Natural killer cell (primary cell): Measurements from ENCODE around the gene ARHGAP30. TPM values are rescaled to one million over a fixed set of nuclear protein-coding genes. Genes with fewer than 3 reads are reported as not detected.
A peak's percentile ranks its signal among the peaks of the same experiment; 100 is the strongest.
"Not testable (repeated sequence)": the region's sequence is repeated elsewhere in the genome, so short reads cannot be mapped to it uniquely, and the experiment has no call there.

Source experiments
- ATAC-seq, 3 donors: fragments of 150-1000 bp in 2 of 3; fragments of 200-7000 bp in 1 of 3; cut with Tn5 transposase; 1 replicate in 1 of 3; 2 replicates in 2 of 3; pipeline ENCODE4 v1.10.0; 2021; ENCODE audit warnings: mild to moderate bottlenecking in 2 of 3, moderate library complexity in 2 of 3
- DNase-seq, 2 donors: peaks; one replicate each; pipeline versions ENCODE4 v3.0.0 to v3.0.0-alpha.2; 2013 to 2021; ENCODE audit warnings: mixed read lengths in 1 of 2
- H3K27ac ChIP-seq: one replicate; pipeline ENCODE4 v1.5.1; 2013; ENCODE audit warnings: mild to moderate bottlenecking, low read length
- H3K27me3 ChIP-seq: one replicate; pipeline ENCODE4 v1.6.1; 2013; ENCODE audit warnings: low read length; ENCODE audit not compliant: control insufficient read depth, insufficient read depth
- H3K36me3 ChIP-seq: one replicate; pipeline ENCODE4 v1.6.1; 2013; ENCODE audit warnings: low read length; ENCODE audit not compliant: control insufficient read depth, insufficient read depth
- H3K4me1 ChIP-seq: one replicate; pipeline ENCODE4 v1.6.1; 2013; ENCODE audit warnings: low read length; ENCODE audit not compliant: control insufficient read depth, insufficient read depth
- H3K4me3 ChIP-seq: one replicate; pipeline ENCODE4 v1.5.1; 2013; ENCODE audit warnings: low read length
- H3K9me3 ChIP-seq: one replicate; pipeline ENCODE4 v1.6.1; 2013; ENCODE audit warnings: low read length; ENCODE audit not compliant: control insufficient read depth, insufficient read depth
- H3K27ac Mint-ChIP-seq, 2 donors: one replicate each; pipeline ENCODE4 v1.8.0; 2022; ENCODE audit warnings: mild to moderate bottlenecking in 2 of 2, mixed read lengths in 2 of 2, moderate library complexity in 1 of 2
- H3K27me3 Mint-ChIP-seq, 2 donors: one replicate each; pipeline ENCODE4 v1.8.0; 2022; ENCODE audit warnings: low read depth in 2 of 2, mixed read lengths in 2 of 2
- H3K36me3 Mint-ChIP-seq: one replicate; pipeline ENCODE4 v1.8.0; 2022; ENCODE audit warnings: mixed read lengths
- H3K4me1 Mint-ChIP-seq, 2 donors: one replicate each; pipeline ENCODE4 v1.8.0; 2022; ENCODE audit warnings: mixed read lengths in 2 of 2
- H3K4me3 Mint-ChIP-seq: one replicate; pipeline ENCODE4 v1.8.0; 2022; ENCODE audit warnings: mild to moderate bottlenecking, moderate library complexity, mixed read lengths
- H3K9me3 Mint-ChIP-seq, 2 donors: one replicate each; pipeline ENCODE4 v1.8.0; 2022; ENCODE audit warnings: mixed read lengths in 2 of 2
- WGBS: methylation state at CpG from one replicate; pipeline ENCODE4 v1.1.7; 2013; ENCODE audit warnings: missing lambda C conversion rate; ENCODE audit not compliant: insufficient coverage; 5-methylcytosine and 5-hydroxymethylcytosine counted together
- intact Hi-C: fragments of 100-400 bp; cut with micrococcal nuclease; formaldehyde crosslinking; loops from one replicate; pipeline ENCODE4 v1.14.2; 2022
- total RNA-seq, 4 donors: library from RNA; stranded (reverse); fragments of 120-200 nt in 1 of 4; gene quantifications; one replicate each; pipeline versions ENCODE4 v1.2.3 to v1.2.4, GENCODE V29; 2013 to 2022
- TF ChIP-seq, protein P1 (sequence below): fragments of 200-600 bp; IDR thresholded peaks from one replicate; pipeline ENCODE4 v1.8.0; 2022; ENCODE audit warnings: antibody characterized with exemption

ARHGAP30 gene
- total RNA-seq, 3 donors from 2014 or later (not counting 1 experiment from before 2014, with no cell fraction given) = 246 to 310 (median 272) TPM

DNA sequence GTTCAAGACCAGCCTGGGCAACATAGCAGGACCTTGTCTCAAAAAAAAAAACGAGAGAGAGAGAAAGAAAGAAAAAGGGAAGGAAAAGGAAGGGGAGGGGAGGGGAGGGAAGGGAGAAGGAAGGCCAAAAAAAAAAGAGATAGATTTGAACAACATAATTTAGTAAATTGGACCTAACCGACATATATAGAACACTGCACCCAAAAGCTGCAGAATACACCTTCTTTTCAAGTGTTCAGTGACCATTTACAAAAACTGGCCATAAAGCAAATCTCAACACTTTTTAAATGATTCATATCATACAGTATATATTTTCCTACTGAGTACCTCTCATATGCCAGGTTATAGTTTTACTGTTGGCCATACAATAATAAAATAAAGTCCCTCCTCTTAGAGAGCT lies 37.8 kb downstream of the ARHGAP30 start:
- Histone ChIP-seq H3K27ac (no peak overlapping the region), H3K36me3 (no peaks in the 10 kb centered on the region), H3K27me3 (no peaks in the 10 kb centered on the region), H3K4me3 (no peak overlapping the region), H3K9me3 (no peaks in the 10 kb centered on the region), H3K4me1 (peaks cover 4% of the 10 kb centered on the region)
- TF ChIP-seq, protein P1, sequence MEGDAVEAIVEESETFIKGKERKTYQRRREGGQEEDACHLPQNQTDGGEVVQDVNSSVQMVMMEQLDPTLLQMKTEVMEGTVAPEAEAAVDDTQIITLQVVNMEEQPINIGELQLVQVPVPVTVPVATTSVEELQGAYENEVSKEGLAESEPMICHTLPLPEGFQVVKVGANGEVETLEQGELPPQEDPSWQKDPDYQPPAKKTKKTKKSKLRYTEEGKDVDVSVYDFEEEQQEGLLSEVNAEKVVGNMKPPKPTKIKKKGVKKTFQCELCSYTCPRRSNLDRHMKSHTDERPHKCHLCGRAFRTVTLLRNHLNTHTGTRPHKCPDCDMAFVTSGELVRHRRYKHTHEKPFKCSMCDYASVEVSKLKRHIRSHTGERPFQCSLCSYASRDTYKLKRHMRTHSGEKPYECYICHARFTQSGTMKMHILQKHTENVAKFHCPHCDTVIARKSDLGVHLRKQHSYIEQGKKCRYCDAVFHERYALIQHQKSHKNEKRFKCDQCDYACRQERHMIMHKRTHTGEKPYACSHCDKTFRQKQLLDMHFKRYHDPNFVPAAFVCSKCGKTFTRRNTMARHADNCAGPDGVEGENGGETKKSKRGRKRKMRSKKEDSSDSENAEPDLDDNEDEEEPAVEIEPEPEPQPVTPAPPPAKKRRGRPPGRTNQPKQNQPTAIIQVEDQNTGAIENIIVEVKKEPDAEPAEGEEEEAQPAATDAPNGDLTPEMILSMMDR = no peak
- H3K27ac Mint-ChIP-seq = no peak overlapping the region
- no peaks in the 10 kb centered on the region for H3K9me3 Mint-ChIP-seq
- 57% methylated on average over 2 of the region's 2 CpGs for WGBS
- H3K4me3 Mint-ChIP-seq = no peak overlapping the region
- ATAC-seq (no peak), DNase-seq (no peak)
- intact Hi-C loops = no loop called here
- no peaks in the 10 kb centered on the region for H3K36me3 Mint-ChIP-seq
- peaks cover 0 to 12% of the 10 kb centered on the region in 2 donors for H3K4me1 Mint-ChIP-seq
- no peaks in the 10 kb centered on the region for H3K27me3 Mint-ChIP-seq

DNA sequence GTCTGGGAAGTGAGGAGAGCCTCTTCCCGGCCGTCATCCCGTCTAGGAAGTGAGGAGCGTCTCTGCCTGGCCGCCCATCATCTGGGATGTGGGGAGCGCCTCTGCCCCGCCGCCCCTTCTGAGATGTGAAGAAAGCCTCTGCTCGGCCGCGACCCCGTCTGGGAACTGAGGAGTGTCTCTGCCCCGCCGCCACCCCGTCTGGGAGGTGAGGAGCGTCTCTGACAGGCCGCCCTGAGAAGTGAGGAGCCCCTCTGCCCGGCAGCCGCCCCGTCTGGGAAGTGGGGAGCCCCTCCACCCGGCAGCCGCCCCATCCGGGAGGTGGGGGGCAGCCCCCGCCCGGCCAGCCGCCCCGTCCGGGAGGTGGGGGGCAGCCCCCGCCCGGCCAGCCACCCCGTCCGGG lies 40.2 kb downstream of the ARHGAP30 start:
- H3K4me3 Mint-ChIP-seq, H3K36me3 Mint-ChIP-seq, H3K27ac Mint-ChIP-seq, H3K4me1 Mint-ChIP-seq, intact Hi-C loops, H3K27ac ChIP-seq, DNase-seq, H3K4me3 ChIP-seq, ATAC-seq, H3K27me3 Mint-ChIP-seq, H3K4me1 ChIP-seq, H3K9me3 ChIP-seq, H3K9me3 Mint-ChIP-seq, H3K36me3 ChIP-seq, H3K27me3 ChIP-seq: not testable (repeated sequence)
- WGBS = 96% methylated on average over 32 of the region's 32 CpGs

DNA sequence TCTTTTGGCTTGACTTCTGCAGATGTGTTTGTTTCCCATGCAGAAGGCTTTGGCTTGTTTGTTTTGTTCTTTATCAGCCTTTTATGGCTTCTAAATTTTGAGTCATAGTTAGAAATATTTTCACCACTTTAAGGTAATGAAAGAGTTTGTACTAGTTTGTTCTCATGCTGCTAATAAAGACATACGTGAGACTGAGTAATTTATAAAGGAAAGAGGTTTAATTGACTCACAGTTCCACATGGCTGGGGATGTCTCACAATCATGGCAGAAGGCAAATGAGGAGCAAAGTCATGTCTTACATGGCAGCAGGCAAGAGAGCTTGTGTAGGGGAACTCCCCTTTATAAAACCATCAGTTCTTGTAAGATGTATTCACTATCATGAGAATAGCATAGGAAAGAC lies 42.7 kb downstream of the ARHGAP30 start:
- H3K4me3 ChIP-seq, H3K4me1 Mint-ChIP-seq, H3K9me3 ChIP-seq, ATAC-seq, H3K27me3 Mint-ChIP-seq, H3K9me3 Mint-ChIP-seq, H3K4me3 Mint-ChIP-seq, H3K27me3 ChIP-seq, H3K36me3 ChIP-seq, H3K4me1 ChIP-seq, H3K27ac ChIP-seq, H3K27ac Mint-ChIP-seq, intact Hi-C loops, H3K36me3 Mint-ChIP-seq, DNase-seq: not testable (repeated sequence)
- WGBS = 75% methylated on average over 1 of the region's 1 CpG

DNA sequence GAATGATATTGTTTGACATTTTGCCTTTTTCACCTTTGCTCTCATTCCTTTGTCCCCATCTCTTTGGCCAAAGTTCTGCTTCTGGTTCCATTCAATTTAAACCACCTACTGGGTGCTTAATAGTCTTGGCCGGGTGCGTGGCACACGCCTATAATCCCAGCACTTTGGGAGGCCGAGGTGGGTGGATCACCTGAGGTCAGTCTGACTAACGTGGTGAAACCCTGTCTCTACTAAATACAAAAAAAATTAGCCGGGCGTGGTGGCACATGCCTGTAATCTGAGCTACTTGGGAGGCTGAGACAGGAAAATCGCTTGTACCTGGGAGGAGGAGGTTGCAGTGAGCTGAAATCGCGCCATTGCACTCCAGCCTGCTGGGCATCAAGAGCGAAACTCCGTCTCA lies 47.3 kb downstream of the ARHGAP30 start:
- H3K27ac ChIP-seq, H3K36me3 Mint-ChIP-seq, H3K27me3 ChIP-seq, H3K27me3 Mint-ChIP-seq, H3K36me3 ChIP-seq, ATAC-seq, H3K9me3 ChIP-seq, DNase-seq, intact Hi-C loops, H3K9me3 Mint-ChIP-seq, H3K4me3 ChIP-seq: not testable (repeated sequence)
- H3K4me1 ChIP-seq = peaks cover 23% of the 10 kb centered on the region
- H3K4me1 Mint-ChIP-seq = peaks cover 28 to 34% of the 10 kb centered on the region in 2 donors
- H3K27ac Mint-ChIP-seq = peak overlapping the region in 1 of 2 donors; percentile 90
- H3K4me3 Mint-ChIP-seq = peak overlapping the region; percentile 95
- WGBS = 95% methylated on average over 12 of the region's 12 CpGs

GRCh38 chr1:161021970-161022353 lies 47.7 kb downstream of the ARHGAP30 start:
- H3K27me3 Mint-ChIP-seq = no peaks in the 10 kb centered on the region
- 84% methylated on average over 1 of the region's 2 CpGs for WGBS
- no peak overlapping the region for H3K4me3 ChIP-seq
- ATAC-seq (no peak), DNase-seq (no peak)
- intact Hi-C loops = loop anchor here (2.0 kb wide), 1 partner anchor 23 kb away; the partner anchor contains the start of gene USF1
- H3K27ac ChIP-seq = no peak overlapping the region
- H3K27ac Mint-ChIP-seq = peak overlapping the region; percentile 89 to 90
- TF ChIP-seq, protein P1 = no peak
- peaks cover 28 to 34% of the 10 kb centered on the region in 2 donors for H3K4me1 Mint-ChIP-seq
- H3K9me3 ChIP-seq = no peaks in the 10 kb centered on the region
- no peaks in the 10 kb centered on the region for H3K9me3 Mint-ChIP-seq
- peaks cover 23% of the 10 kb centered on the region for H3K4me1 ChIP-seq
- H3K36me3 ChIP-seq = no peaks in the 10 kb centered on the region
- H3K27me3 ChIP-seq = no peaks in the 10 kb centered on the region
- peak overlapping the region; percentile 95 for H3K4me3 Mint-ChIP-seq
- H3K36me3 Mint-ChIP-seq = no peaks in the 10 kb centered on the region
